Liver (tissue), 9 donors: ENCODE data around the gene COMMD7. TPM values are rescaled to one million over a fixed set of nuclear protein-coding genes. Genes with fewer than 3 reads are reported as not detected.
"Not testable (repeated sequence)": the region's sequence is repeated elsewhere in the genome, so short reads cannot be mapped to it uniquely, and the experiment has no call there.

ENCODE experiments used
- DNase-seq: peaks from one replicate; pipeline ENCODE4 v3.0.0-alpha.2; 2017; ENCODE audit warnings: low spot score
- H3K27ac ChIP-seq, 2 donors: one replicate each; pipeline ENCODE4 v1.7.0; 2013; ENCODE audit warnings: inconsistent platforms in 2 of 2, low read length in 2 of 2, control low read depth in 1 of 2, low read depth in 1 of 2, mild to moderate bottlenecking in 1 of 2
- H3K27me3 ChIP-seq, 4 donors: one replicate each; pipeline versions ENCODE4 v1.6.1 to v1.7.0; 2013; ENCODE audit warnings: low read length in 3 of 4, inconsistent platforms in 1 of 4, mild to moderate bottlenecking in 1 of 4, moderate library complexity in 1 of 4; ENCODE audit not compliant: control insufficient read depth in 4 of 4, insufficient read depth in 4 of 4
- H3K36me3 ChIP-seq, 4 donors: one replicate each; pipeline versions ENCODE4 v1.6.1 to v1.7.0; 2013; ENCODE audit warnings: low read length in 3 of 4, mild to moderate bottlenecking in 3 of 4, low read depth in 1 of 4, moderate library complexity in 1 of 4; ENCODE audit not compliant: control insufficient read depth in 4 of 4, insufficient read depth in 3 of 4
- H3K4me1 ChIP-seq, 4 donors: one replicate each; pipeline versions ENCODE4 v1.6.1 to v1.7.0; 2013; ENCODE audit warnings: low read length in 3 of 4, mild to moderate bottlenecking in 3 of 4, moderate library complexity in 1 of 4; ENCODE audit not compliant: control insufficient read depth in 4 of 4, insufficient read depth in 4 of 4
- H3K4me3 ChIP-seq, 3 donors: one replicate each; pipeline versions ENCODE4 v1.6.1 to v1.7.0; 2013; ENCODE audit warnings: low read length in 3 of 3, control low read depth in 1 of 3, low read depth in 1 of 3, mild to moderate bottlenecking in 1 of 3
- H3K9ac ChIP-seq, 2 donors: one replicate each; pipeline ENCODE4 v1.7.0; 2013; ENCODE audit warnings: low read length in 2 of 2, mild to moderate bottlenecking in 2 of 2, moderate library complexity in 2 of 2, control low read depth in 1 of 2, low read depth in 1 of 2
- H3K9me3 ChIP-seq, 4 donors: one replicate each; pipeline versions ENCODE4 v1.6.1 to v1.7.0; 2013; ENCODE audit warnings: low read length in 3 of 4; ENCODE audit not compliant: control insufficient read depth in 4 of 4
- ATF3 ChIP-seq: IDR thresholded peaks from 2 replicates; pipeline ENCODE4 v1.6.1; 2016; ENCODE audit warnings: antibody characterized with exemption
- FOXA1 ChIP-seq: IDR thresholded peaks from 2 replicates; pipeline ENCODE4 v1.6.1; 2016; ENCODE audit warnings: antibody characterized with exemption
- FOXA2 ChIP-seq: IDR thresholded peaks from 2 replicates; pipeline ENCODE4 v1.6.1; 2016; ENCODE audit warnings: antibody characterized with exemption
- GABPA ChIP-seq, 2 donors: IDR thresholded peaks in 1 of 2; conservative IDR thresholded peaks in 1 of 2; 2 replicates each; pipeline ENCODE4 v1.6.1; 2016; ENCODE audit warnings: antibody characterized with exemption in 2 of 2, mild to moderate bottlenecking in 1 of 2, moderate library complexity in 1 of 2
- HNF4A ChIP-seq, 2 donors: conservative IDR thresholded peaks; 2 replicates each; pipeline ENCODE4 v1.6.1; 2016; ENCODE audit warnings: antibody characterized with exemption in 2 of 2, mild to moderate bottlenecking in 2 of 2
- HNF4G ChIP-seq: IDR thresholded peaks from 2 replicates; pipeline ENCODE4 v1.6.1; 2016; ENCODE audit warnings: antibody characterized with exemption
- JUND ChIP-seq, 2 donors: IDR thresholded peaks; 2 replicates each; pipeline ENCODE4 v1.6.1; 2016; ENCODE audit warnings: antibody characterized with exemption in 2 of 2
- NR2F2 ChIP-seq: IDR thresholded peaks from 2 replicates; pipeline ENCODE4 v1.6.1; 2016; ENCODE audit warnings: antibody characterized with exemption
- RAD21 ChIP-seq, 2 donors: IDR thresholded peaks; 2 replicates each; pipeline ENCODE4 v1.6.1; 2016; ENCODE audit warnings: antibody characterized with exemption in 2 of 2, mild to moderate bottlenecking in 2 of 2
- REST ChIP-seq: IDR thresholded peaks from 2 replicates; pipeline ENCODE4 v1.6.1; 2016; ENCODE audit warnings: antibody characterized with exemption, mild to moderate bottlenecking
- RXRA ChIP-seq, 2 donors: IDR thresholded peaks; 2 replicates each; pipeline ENCODE4 v1.6.1; 2017 to 2018; ENCODE audit warnings: antibody characterized with exemption in 2 of 2, mild to moderate bottlenecking in 1 of 2
- SP1 ChIP-seq: IDR thresholded peaks from 2 replicates; pipeline ENCODE4 v1.6.1; 2018; ENCODE audit warnings: antibody characterized with exemption, mild to moderate bottlenecking
- YY1 ChIP-seq: IDR thresholded peaks from 2 replicates; pipeline ENCODE4 v1.6.1; 2016; ENCODE audit warnings: antibody characterized with exemption, mild to moderate bottlenecking
- WGBS: extraction: QIAGEN DNeasy Blood & Tissue Kit; methylation state at CpG from one replicate; pipeline ENCODE4 v1.1.7; 2013; 5-methylcytosine and 5-hydroxymethylcytosine counted together
- polyA plus RNA-seq, 2 donors: library from polyadenylated mRNA; stranded (reverse) in 1 of 2; unstranded in 1 of 2; fragments of 200-250 nt in 1 of 2; fragments of >200 nt in 1 of 2; fragmentation: Nextera tagmentation in 1 of 2; extraction: Ambion mirVana in 1 of 2; gene quantifications; one replicate each; pipeline versions ENCODE4 v1.2.1 to v1.2.3, GENCODE V29; 2013 to 2015
- total RNA-seq, 2 donors: library from RNA; depleted of rRNA; stranded (reverse); fragments of >200 nt; gene quantifications; one replicate each; pipeline ENCODE4 v1.2.3, GENCODE V29; 2014
- TF ChIP-seq, protein P1 (sequence below): fragments of 150-350 bp; IDR thresholded peaks from 2 replicates; pipeline ENCODE4 v1.5.1; 2017; ENCODE audit warnings: improper control_type of control experiment, low read depth, low read length; ENCODE audit not compliant: missing input control
- TF ChIP-seq, protein P2 (sequence below): IDR thresholded peaks from 2 replicates; pipeline ENCODE4 v1.6.1; 2016; ENCODE audit warnings: antibody characterized with exemption
- donor health status: healthy.
- donor health status: healthy.
- donor health status: healthy.
- donor health status: healthy.
- donor health status: healthy.

The COMMD7 gene
- total and polyA plus RNA-seq, 4 donors, result 8.3 to 42.7 (median 15.5) TPM

- DNase-seq, result no peak
- H3K27me3 ChIP-seq, result no peaks in the 10 kb centered on the region
- no peaks in the 10 kb centered on the region for H3K9me3 ChIP-seq
- no peaks in the 10 kb centered on the region for H3K36me3 ChIP-seq
- peaks cover 2 to 13% (median 10%) of the 10 kb centered on the region in 4 donors for H3K4me1 ChIP-seq
- H3K9ac ChIP-seq, result no peak overlapping the region
- TF ChIP-seq, protein P1, sequence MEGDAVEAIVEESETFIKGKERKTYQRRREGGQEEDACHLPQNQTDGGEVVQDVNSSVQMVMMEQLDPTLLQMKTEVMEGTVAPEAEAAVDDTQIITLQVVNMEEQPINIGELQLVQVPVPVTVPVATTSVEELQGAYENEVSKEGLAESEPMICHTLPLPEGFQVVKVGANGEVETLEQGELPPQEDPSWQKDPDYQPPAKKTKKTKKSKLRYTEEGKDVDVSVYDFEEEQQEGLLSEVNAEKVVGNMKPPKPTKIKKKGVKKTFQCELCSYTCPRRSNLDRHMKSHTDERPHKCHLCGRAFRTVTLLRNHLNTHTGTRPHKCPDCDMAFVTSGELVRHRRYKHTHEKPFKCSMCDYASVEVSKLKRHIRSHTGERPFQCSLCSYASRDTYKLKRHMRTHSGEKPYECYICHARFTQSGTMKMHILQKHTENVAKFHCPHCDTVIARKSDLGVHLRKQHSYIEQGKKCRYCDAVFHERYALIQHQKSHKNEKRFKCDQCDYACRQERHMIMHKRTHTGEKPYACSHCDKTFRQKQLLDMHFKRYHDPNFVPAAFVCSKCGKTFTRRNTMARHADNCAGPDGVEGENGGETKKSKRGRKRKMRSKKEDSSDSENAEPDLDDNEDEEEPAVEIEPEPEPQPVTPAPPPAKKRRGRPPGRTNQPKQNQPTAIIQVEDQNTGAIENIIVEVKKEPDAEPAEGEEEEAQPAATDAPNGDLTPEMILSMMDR, result no peak
- TF ChIP-seq FOXA2 (no peak), JUND (IDR thresholded peaks at IDR 0.05) (no peak), GABPA (IDR thresholded peaks at IDR 0.05 in 1 of 2, conservative IDR thresholded peaks at IDR 0.05 in 1 of 2) (no peak), SP1 (no peak), RXRA (IDR thresholded peaks at IDR 0.05) (no peak), NR2F2 (no peak), RAD21 (IDR thresholded peaks at IDR 0.05) (no peak), FOXA1 (no peak), HNF4G (no peak), HNF4A (conservative IDR thresholded peaks at IDR 0.05) (no peak), ATF3 (no peak), YY1 (no peak), REST (no peak)
- TF ChIP-seq, protein P2, sequence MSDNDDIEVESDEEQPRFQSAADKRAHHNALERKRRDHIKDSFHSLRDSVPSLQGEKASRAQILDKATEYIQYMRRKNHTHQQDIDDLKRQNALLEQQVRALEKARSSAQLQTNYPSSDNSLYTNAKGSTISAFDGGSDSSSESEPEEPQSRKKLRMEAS, result no peak
- H3K27ac ChIP-seq, result no peak overlapping the region
- 93% methylated on average over 9 of the region's 9 CpGs for WGBS
- no peak overlapping the region for H3K4me3 ChIP-seq
Measured at GRCh38 chr20:32767418-32768198, 24.3 kb upstream of the COMMD7 start.

DNA sequence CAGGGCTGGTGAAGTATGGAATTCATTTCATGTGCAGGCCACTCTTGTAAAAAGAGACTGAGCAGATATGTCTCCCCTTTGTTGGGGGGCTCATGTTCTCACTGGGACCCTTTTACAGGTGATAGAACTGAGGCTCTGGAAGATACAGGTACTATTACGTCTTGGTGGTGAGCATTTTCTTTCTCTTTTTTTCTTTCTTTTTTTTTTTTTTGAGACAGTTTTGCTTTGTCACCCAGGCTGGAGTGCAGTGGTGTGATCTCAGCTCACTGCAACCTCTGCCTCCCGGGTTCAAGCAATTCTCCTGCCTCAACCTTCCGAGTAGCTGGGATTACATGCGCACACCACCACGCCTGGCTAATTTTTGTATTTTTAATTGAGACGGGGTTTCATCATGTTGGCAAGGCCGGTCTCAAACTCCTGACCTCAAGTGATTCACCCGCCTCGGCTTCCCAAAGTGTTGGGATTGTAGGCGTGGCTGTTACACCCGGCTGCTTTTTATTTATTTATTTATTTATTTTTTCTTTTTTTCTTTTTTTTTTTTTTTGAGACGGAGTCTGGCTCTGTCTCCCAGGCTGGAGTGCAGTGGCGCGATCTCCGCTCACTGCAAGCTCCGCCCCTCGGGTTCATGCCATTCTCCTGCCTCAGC, 22.1 kb upstream of the COMMD7 start:
- H3K9me3 ChIP-seq, H3K27ac ChIP-seq, H3K36me3 ChIP-seq, H3K9ac ChIP-seq, H3K27me3 ChIP-seq, H3K4me3 ChIP-seq, DNase-seq: not testable (repeated sequence)
- H3K4me1 ChIP-seq, result peaks cover 2 to 18% (median 14%) of the 10 kb centered on the region in 4 donors
- 92% methylated on average over 17 of the region's 17 CpGs for WGBS
